K562 (cell line): ENCODE data around the gene PRCC.

Source experiments
- CTCF ChIP-seq, 3 experiments: IDR thresholded peaks in 2 of 3; conservative IDR thresholded peaks in 1 of 3; 2 replicates each; pipeline ENCODE4 v1.5.1; 2011 to 2012; ENCODE audit warnings: low read length in 3 of 3, mild to moderate bottlenecking in 3 of 3, control low read depth in 2 of 3, improper control_type of control experiment in 1 of 3, inconsistent platforms in 1 of 3, low read depth in 1 of 3, mixed read lengths in 1 of 3, moderate library complexity in 1 of 3; ENCODE audit not compliant: insufficient read depth in 2 of 3
- JUN ChIP-seq, 2 experiments: sonication (generic) in 1 of 2; formaldehyde crosslinking in 1 of 2; IDR thresholded peaks; 2 replicates each; pipeline versions ENCODE4 v1.6.1 to v1.8.0; 2012 to 2022; ENCODE audit warnings: borderline replicate concordance in 2 of 2, mild to moderate bottlenecking in 2 of 2, improper control_type of control experiment in 1 of 2, low read depth in 1 of 2, low read length in 1 of 2, missing genetic modification reagents in 1 of 2
- KDM1A ChIP-seq, 2 experiments: fragments of 450-650 bp; IDR thresholded peaks; 2 replicates each; pipeline ENCODE4 v1.6.1; 2016; ENCODE audit warnings: mild to moderate bottlenecking in 2 of 2
- POLR2A ChIP-seq: fragments of 450-650 bp; conservative IDR thresholded peaks from 2 replicates; pipeline ENCODE4 v1.6.1; 2016
- RNF2 ChIP-seq: sonication (generic); IDR thresholded peaks from 2 replicates; pipeline ENCODE4 v1.6.1; 2016
- SREBF2 ChIP-seq: sonication (generic); formaldehyde crosslinking; IDR thresholded peaks from 2 replicates; pipeline ENCODE4 v1.4.0; 2020; ENCODE audit warnings: mild to moderate bottlenecking, missing genetic modification reagents
- TARDBP ChIP-seq: fragments of 450-650 bp; IDR thresholded peaks from 2 replicates; pipeline ENCODE4 v1.6.1; 2016
- TOE1 ChIP-seq, 2 experiments: fragments of 450-650 bp in 1 of 2; sonication (generic) in 1 of 2; formaldehyde crosslinking in 1 of 2; IDR thresholded peaks; 2 replicates each; pipeline versions ENCODE4 v1.7.1 to v1.8.0; 2016 to 2022; ENCODE audit warnings: borderline replicate concordance in 2 of 2, mild to moderate bottlenecking in 2 of 2, antibody characterized with exemption in 1 of 2, inconsistent platforms in 1 of 2, low read depth in 1 of 2, missing genetic modification reagents in 1 of 2, moderate library complexity in 1 of 2
- YY1 ChIP-seq, 3 experiments: IDR thresholded peaks; 2 replicates each; pipeline ENCODE4 v1.6.1; 2011; ENCODE audit warnings: low read length in 2 of 3, mild to moderate bottlenecking in 2 of 3, moderate library complexity in 2 of 3, borderline replicate concordance in 1 of 3, control low read depth in 1 of 3, low read depth in 1 of 3; ENCODE audit not compliant: insufficient read depth in 3 of 3, insufficient replicate concordance in 2 of 3, control insufficient read depth in 1 of 3, insufficient read length in 1 of 3; ENCODE audit errors: extremely low read depth in 1 of 3
- ZNF121 ChIP-seq: sonication (generic); formaldehyde crosslinking; conservative IDR thresholded peaks from 2 replicates; pipeline ENCODE4 v1.8.0; 2022; ENCODE audit warnings: missing genetic modification reagents
- ZNF184 ChIP-seq: sonication (generic); formaldehyde crosslinking; IDR thresholded peaks from 2 replicates; pipeline ENCODE4 v1.5.0; 2020; ENCODE audit warnings: missing genetic modification reagents

DNA sequence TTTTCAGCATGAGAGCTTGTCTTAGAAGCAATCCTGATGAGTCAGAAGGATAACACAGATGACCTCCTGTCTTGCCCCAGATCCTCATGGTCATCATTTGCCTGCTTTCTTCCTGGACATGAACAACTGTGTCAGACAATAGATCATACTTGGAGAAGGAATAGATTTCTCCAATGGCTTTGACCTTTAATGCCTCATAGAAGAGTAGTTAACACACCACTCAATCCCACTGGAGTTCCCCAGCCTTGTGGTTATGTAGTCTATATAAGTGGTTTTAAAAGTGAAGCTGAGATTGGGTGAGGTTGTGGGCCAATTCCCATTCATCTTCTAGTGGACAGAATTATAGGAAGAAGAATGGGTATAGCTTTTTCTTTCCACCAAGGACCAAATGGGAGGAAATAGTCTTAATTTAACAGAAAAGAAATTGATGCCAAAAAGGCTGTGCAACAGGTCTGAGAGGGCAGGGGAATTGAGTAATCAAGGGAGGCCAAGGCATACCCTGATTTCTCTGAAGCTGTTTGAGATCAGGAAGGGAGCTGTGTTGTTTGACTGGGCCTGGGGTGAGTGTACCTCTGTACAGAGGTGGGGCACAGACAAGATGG is 14.4 kb downstream of the PRCC start:
- no peak for TF ChIP-seq RNF2
- no peak for TF ChIP-seq CTCF (IDR thresholded peaks at IDR 0.05 in 2 of 3, conservative IDR thresholded peaks at IDR 0.05 in 1 of 3; ENCODE audit: insufficient read depth in 2 of 3, low read depth in 1 of 3, low read length in 3 of 3)
- TF ChIP-seq POLR2A, result no peak
- no peak for TF ChIP-seq TARDBP
- TF ChIP-seq JUN (IDR thresholded peaks at IDR 0.05; ENCODE audit: borderline replicate concordance, low read depth, low read length), result no peak
- TF ChIP-seq JUN (CRISPR knock-in tag; IDR thresholded peaks at IDR 0.05; ENCODE audit: borderline replicate concordance), result no peak
- TF ChIP-seq SREBF2 (CRISPR knock-in tag), result no peak
- TF ChIP-seq YY1 (IDR thresholded peaks at IDR 0.05; ENCODE audit: borderline replicate concordance in 1 of 3, control insufficient read depth in 1 of 3, extremely low read depth in 1 of 3, insufficient read depth in 3 of 3, insufficient read length in 1 of 3, insufficient replicate concordance in 2 of 3, low read depth in 1 of 3, low read length in 2 of 3), result no peak
- TF ChIP-seq ZNF121, result no peak
- TF ChIP-seq TOE1 (IDR thresholded peaks at IDR 0.05; ENCODE audit: borderline replicate concordance), result no peak
- TF ChIP-seq TOE1 (CRISPR knock-in tag; IDR thresholded peaks at IDR 0.05; ENCODE audit: borderline replicate concordance, low read depth), result no peak
- TF ChIP-seq ZNF184, result no peak
- TF ChIP-seq KDM1A (IDR thresholded peaks at IDR 0.05), result peak in 1 of 2 experiments; percentile 17; a peak in 1 of 4 replicates
